GM18873 (cell line): Measurements from ENCODE around the gene RASGRF1.
"Not testable (repeated sequence)": the region's sequence is repeated elsewhere in the genome, so short reads cannot be mapped to it uniquely, and the experiment has no call there.

Source experiments
- ATAC-seq: cut with Tn5 transposase; IDR thresholded peaks from one replicate; pipeline ENCODE4 v1.9.1; 2021; ENCODE audit warnings: mild to moderate bottlenecking, moderate library complexity, moderate number of reproducible peaks; ENCODE audit not compliant: unreplicated experiment, low FRiP score

Gene RASGRF1

DNA sequence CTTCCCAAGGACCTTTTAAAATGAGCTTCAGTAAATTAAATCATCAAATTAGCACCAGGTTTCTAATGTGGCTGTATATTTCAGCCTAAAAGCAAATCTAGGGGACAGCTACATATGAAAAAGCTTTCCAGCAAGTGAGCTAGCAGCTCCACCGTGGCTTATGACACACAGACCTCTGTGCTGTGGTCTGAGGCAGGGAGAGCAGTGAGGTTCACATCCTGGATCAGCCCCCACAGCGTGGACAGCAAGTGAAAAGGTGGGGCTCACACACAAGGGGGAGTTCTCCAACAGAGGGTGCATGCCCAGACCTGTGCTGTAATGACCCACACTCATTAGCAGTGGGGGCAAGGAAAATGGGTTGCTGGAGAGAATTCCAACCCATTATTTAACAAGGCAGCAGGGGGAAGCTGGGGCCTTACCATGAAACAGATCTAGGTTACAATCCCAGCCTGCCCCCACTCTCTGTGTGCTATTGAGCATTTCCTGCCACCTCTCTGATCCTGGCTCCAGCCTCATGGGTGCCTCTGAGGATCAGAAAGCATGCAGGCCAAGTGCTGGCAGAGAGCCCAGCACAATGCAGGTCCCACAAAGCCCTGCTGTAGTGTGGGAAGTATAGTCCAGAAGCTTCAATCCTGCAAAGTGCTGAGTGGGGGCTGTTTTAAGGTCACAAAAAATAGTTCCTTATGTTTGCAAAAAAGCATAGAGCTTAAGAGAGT, 48.2 kb downstream of the RASGRF1 start:
- ATAC-seq = no peak

GRCh38 chr15:79041601-79042168, 48.9 kb downstream of the RASGRF1 start:
- no peak for ATAC-seq

DNA sequence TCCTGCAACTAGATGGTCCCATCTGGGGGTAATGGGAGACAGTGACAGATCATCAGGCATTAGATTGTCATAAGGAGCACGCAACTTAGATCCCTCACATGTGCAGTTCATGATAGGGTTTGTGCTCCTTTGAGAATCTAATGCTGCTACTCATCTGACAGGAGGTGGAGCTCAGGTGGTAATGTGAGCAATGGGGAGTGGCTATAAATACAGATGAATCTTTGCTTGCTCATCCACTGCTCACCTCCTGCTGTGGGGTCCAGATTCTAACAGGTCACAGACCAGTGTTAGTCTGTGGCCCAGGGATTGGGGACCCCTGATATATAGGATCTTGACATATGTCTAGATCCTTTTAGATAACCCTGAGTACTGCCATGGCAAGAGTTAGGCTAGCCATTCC, 52.7 kb downstream of the RASGRF1 start:
- no peak for ATAC-seq

DNA sequence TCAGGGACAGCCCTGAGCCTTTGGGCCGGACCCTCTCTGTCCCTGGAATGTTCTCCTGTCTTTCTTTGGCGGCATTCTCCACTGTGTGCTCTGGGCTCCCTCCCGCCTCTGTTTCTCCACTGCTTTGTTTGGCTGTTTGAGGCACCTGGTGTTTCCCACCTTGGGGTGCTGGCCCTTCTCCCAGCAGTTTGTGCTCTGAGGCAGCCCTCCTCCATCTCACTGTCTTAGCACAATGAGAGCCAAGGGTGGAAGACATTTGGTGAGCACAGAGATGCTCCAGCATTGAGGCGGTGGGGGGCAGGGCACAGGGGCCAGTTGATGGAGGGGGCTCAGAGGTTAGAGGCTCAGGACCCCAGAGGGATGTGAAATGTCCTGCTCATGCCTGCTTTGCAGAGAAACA, 54.3 kb downstream of the RASGRF1 start:
- no peak for ATAC-seq

GRCh38 chr15:79035814-79036213, 54.8 kb downstream of the RASGRF1 start:
- ATAC-seq = no peak

- peak; percentile 53 for ATAC-seq
Measured at GRCh38 chr15:79035111-79035601, 55.4 kb downstream of the RASGRF1 start.

GRCh38 chr15:79034284-79034683, 56.3 kb downstream of the RASGRF1 start:
- no peak for ATAC-seq

GRCh38 chr15:79032656-79033055, 57.9 kb downstream of the RASGRF1 start:
- ATAC-seq = no peak

- ATAC-seq = no peak
Measured at GRCh38 chr15:79031821-79032220, 58.8 kb downstream of the RASGRF1 start.

DNA sequence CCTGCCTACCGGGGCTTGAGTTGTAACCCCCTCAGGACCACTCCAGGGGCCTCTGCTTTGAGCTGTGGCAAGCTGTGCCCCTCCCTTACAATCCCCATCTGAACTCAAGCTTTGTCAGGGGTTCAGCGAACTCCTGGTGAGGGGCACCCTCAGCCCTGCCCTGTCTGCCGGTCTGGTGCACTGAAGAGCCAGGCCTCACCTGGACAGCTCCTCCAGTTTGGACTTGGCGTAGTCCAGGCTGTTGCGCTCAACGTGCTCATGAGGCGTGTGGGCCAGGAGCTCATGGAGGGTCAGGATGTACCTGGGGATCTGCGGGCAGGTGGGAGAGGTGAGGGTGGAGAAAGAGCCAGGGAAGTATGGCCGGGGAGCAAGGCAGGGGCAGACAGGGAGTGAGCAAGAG, 59.4 kb downstream of the RASGRF1 start:
- ATAC-seq = no peak

DNA sequence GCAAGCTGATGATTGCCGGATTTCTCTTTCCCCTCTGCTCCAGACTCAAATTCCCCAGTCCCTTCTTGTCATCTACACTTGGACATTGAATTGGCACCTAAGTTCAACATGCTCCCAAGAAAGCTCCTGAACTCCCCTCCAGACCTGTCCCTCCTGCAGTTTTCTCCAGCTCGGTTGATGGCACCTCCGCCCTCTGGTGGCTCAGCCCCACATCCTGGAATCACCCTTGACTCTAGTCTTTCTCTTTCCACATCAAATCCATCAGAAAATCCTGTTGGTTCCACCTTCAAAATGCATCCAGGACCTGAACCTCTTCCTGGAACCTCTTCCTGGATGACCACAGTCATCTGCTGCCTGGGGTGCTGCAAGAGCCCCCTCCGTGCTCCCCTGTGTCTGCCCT, 60.1 kb downstream of the RASGRF1 start:
- no peak for ATAC-seq

GRCh38 chr15:79028411-79028964, 62.1 kb downstream of the RASGRF1 start:
- ATAC-seq = no peak

DNA sequence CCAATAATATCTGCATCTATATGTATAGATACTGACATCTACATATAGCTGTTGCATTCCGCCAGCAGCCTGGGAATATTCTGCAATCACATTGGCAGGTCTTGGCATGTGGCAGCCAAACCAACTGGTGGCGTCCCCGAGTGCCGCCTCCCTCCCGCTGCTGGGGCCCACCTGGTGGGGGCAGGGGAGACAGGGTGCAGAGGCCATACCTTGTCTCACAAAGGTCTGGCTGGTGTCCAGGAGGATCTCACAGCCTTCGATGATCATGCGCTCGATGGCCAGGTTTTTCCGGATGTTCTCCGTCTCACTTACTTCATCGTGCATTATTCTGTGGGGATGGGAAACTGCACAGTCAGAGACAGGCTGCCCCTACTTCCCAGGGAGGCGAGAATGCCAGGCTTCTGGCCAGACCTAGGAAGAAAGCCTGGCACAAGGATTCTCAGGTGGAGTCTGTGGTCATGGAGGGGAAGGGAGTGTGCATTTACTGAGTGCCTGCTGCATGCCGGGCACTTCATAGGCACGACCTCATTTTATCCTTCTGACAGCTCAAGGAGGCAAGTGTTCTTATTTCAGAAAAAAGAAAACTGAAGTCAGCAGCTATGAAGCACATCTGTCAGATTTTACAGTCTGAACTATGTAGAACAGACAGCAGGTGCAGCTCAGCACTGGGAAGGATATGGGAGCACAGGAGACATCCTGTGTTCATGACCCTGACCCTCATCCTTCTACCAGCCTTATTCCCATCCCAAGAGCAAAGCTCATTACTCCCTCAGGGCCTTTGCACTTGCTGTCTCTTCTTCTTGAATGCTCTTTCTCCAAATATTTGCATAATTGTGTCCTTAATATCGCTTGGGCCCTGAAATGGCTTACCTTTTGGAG, 62.8 kb downstream of the RASGRF1 start:
- no peak for ATAC-seq

DNA sequence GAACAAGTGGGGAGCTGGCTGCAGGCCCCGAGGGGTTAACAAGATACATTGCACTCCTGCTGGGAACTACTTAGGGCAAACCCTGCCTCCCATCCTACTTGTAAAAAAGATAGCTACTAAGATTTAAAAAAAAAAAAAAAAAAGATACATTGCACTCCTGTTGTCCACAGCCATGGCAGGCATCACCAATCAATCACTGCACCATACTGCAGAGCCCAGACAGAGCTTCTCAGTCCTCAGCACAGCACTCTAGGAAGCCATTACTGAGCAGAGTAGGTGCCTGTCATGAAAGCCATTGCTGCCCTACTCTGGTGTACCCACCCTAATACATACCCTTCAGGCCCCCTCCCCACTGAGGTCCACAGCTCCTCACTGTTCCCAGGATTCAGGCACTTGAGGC, 64.8 kb downstream of the RASGRF1 start:
- no peak for ATAC-seq

DNA sequence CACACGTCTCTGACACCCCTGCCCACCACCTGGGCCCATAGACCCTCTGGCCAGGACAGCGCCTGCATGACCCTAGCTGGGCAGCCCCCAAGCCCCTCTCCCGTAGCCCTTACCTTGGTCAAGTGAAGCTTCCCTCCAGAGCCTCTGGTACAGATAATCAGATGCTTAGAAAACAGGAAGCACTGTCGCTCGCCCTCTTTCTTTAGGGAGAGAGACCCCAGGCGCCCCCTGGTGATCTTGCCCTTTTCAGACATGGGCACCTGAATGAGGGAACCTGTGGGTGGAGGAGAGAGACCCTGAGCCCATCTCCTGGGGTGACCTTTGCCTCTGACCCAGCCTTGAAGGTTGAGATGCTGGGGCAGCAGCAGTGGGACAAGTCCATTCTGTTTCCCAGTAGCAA, 65.4 kb downstream of the RASGRF1 start:
- ATAC-seq = no peak

DNA sequence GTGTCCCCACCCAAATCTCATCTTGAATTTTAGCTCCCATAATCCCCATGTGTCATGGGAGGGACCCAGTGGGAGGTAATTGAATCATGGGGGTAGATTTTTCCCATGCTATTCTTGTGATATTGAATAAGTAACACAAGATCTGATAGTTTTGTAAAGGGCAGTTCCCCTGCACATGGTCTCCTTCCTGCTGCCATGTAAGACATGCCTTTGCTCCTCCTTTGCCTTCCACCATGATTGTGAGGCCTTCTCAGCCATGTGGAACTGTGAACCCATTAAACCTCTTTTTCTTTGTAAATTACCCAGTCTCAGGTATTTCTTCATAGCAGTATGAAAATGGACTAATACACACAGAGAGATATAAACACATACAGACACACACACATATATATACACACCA, 66.1 kb downstream of the RASGRF1 start:
- not testable (repeated sequence) for ATAC-seq

DNA sequence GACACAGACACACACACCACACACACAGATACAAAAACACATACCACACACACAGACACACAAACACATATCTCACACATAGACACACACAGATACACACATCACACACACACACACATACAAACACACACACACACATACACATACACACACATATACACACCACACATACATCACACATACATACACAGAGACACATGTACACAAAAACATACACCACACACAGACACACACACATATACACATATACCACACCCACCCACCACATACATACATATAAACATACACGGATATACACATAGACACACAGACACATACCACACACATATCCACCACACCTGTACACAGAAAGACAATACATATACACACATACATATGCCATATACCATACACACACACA, 66.7 kb downstream of the RASGRF1 start:
- ATAC-seq = no peak

DNA sequence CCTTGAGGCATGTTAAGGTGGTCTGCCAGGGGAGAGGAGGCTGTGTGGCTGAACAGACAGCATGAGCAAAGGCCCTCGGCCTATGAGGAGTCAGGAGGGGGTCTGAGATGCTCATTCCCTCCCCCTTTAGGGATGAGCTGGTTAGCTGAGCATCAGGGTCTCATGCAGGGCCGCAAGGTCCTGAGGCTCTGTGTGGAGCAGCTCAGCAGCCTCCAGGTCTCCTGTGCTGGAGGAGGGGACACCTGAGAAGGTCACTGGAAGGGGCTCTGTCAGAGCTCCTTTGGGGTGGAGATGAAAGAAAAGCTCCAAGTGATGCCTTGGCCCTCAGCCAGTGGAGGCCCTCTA, 67.1 kb downstream of the RASGRF1 start:
- ATAC-seq = no peak

DNA sequence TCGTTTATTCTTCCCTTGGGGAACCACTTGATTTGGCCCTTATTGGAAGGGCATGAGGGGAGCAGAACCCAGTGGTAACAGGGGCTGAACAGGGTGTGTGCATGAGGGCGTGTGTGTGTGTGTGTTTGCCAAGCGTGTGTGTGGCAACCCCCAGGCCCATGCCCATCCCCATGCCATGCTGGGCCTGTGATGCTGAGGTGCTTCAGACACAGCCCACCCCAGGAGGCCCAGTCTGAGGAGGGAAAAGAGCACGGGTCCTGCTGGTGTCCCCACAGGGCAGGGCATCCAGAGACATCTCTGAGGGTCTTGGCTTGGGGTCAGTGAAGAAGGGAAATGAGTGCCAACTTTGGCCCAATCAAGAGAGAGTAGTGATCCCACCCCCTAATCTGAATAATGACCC, 71.6 kb downstream of the RASGRF1 start:
- no peak for ATAC-seq

DNA sequence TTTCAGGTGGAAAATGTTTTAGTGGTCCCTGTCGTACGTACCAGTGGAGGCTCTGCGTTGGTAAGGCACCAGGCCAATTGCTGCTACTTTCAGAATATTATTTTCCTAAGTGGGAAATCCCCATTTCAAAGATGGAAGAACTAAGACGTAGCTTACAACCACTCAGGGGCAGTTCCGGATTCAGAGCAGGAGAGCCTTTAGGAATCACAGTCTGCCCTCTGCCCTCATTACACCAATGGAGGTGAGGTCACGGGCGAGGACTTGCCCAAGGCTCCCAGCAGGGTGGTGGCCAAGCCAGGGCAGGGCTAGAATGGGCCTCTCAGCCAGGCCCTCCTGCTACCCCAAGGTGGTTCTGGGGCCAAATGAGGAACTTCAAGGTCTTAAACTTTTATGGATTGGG, 72.6 kb downstream of the RASGRF1 start:
- no peak for ATAC-seq

GRCh38 chr15:79016527-79017170, 73.9 kb downstream of the RASGRF1 start:
- ATAC-seq = no peak
